CD1c-positive myeloid dendritic cell (primary cell): ENCODE measurements around the gene CBLB.
"Not testable (repeated sequence)": the region's sequence is repeated elsewhere in the genome, so short reads cannot be mapped to it uniquely, and the experiment has no call there.

Source experiments
- DNase-seq: peaks from one replicate; pipeline ENCODE4 v3.0.0-alpha.2; 2016; ENCODE audit errors: extremely low spot score

CBLB gene

GRCh38 chr3:105755121-105755886 lies 113.5 kb downstream of the CBLB start:
- DNase-seq, result no peak

DNA sequence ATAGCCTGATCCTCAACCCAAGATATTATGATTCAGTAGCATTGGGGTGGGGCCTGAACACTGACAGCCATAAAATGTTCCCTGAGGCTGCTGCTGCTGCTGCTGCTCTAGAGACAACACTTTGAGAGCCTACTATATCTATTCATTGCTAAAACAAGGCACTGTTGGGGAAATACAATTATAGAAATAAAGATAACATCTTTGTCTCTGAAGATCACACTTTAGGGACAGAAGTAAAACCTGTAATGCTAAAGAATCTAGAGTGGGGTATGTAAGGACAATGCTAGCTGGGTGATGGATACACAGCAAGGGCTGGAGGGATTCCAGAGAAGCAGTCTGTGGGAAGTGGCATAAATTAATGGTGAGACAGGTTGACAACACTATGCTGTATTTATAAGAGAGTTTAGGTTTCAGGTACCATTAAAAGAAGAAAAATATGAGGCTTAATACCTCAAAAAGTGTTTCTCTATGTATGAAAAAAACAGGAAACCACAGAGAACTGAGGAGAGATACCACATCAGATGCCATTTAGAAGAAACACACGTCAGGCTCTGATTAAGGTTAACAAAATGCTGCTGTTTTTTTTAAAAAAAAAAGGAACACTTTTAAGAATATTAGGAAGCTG lies 115.9 kb downstream of the CBLB start:
- DNase-seq, result peak; percentile 33

GRCh38 chr3:105747696-105748095 lies 121.1 kb downstream of the CBLB start:
- DNase-seq, result no peak

DNA sequence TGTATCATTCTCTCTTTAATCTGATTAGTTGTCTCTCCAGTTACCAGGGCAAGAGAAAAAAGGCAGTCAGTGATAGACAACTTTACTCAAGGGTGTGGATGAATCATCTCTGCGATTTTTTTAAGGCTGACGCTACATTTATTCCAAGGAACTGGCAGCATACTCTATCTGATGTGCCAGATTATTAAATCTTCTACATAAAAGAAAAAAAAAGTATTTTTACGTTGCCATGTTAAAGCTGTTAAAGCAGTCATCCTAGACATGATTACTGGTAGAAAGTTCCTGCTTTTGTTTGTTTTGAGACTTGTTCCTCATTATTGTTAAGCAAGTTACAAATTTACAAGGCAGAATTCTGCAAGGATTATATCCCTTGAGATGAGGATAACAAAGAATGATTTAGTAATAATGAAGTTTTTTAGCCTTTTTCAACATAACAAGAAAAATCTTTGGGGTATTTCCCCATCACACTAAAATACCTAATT lies 121.7 kb downstream of the CBLB start:
- peak; percentile 27 for DNase-seq

GRCh38 chr3:105746231-105746996 lies 122.4 kb downstream of the CBLB start:
- DNase-seq, result no peak

DNA sequence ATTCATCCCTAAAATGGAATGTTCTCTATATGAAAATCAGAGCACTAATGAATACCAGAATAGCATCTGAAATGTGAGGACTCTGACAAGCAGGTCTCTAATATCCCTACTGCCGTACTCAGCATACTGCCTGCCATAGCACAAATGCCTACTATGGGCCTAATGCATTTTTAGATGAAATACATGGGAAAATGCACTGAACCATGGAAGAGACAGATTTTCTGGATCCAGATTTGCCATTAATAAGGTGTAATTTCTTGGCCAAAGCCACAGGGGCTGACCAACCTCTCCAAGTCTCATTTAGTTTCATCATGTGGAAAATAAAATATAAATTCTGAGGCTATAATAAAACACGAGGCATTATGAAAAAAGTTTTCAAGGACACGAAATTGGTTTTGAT lies 123.8 kb downstream of the CBLB start:
- no peak for DNase-seq

DNA sequence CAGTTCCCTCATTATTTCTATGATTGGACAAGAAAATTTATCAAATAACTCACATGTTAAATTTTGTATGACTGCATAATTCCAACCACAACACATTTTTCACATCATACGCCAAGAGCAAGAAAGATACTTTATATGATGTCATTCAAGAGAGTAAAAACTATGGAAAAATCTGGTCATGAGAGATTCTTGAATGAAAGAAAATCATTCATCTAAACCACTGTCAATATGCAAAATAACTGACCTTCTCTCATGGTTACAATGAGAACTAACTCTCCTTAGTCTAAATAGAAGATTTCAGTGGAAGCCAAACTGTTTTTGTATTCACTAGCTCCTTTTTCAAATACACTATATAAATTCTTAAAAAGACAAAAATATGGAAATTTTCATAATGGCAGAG lies 124.6 kb downstream of the CBLB start:
- no peak for DNase-seq

DNA sequence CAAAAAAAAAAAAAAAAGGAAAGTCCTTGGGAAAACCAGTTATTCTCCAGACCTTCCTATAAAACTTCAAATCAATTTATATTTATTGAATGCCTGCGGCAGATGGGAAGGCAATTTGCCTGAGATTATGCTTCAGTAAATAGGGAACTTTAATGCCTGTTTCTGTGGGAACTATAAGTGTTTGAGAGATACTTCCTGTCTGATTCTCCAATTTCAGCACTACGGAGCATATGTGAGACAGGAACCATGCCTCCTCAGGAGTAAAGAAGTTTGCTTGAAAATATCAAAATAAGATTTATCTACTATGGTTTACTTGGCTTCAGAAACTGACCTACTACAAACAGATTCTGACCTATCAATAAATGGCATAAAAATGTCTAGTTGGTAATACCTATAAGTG lies 135.5 kb downstream of the CBLB start:
- DNase-seq, result peak; percentile 30

DNA sequence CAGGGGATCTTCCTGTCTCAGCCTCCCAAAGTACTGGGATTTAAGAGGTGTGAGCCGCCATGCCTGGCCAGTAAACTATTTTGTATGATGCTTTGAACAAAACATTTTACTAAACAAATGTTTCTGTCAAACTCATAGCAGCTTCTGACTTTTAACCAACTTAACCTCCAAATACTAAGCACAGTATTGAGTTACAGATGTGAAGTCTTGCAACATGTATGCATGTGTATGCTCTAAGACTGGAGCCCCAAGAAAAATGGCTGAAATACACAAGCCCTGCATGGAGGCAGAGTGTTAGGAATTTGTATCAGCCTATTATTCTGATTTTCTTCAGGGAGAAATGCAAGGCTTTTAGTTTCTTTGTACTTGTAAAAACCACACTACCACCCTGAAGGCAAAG lies 137.1 kb downstream of the CBLB start:
- no peak for DNase-seq

- peak; percentile 21 for DNase-seq
Measured at GRCh38 chr3:105730801-105731354, 137.9 kb downstream of the CBLB start.

GRCh38 chr3:105729667-105730066 lies 139.1 kb downstream of the CBLB start:
- DNase-seq, result no peak

DNA sequence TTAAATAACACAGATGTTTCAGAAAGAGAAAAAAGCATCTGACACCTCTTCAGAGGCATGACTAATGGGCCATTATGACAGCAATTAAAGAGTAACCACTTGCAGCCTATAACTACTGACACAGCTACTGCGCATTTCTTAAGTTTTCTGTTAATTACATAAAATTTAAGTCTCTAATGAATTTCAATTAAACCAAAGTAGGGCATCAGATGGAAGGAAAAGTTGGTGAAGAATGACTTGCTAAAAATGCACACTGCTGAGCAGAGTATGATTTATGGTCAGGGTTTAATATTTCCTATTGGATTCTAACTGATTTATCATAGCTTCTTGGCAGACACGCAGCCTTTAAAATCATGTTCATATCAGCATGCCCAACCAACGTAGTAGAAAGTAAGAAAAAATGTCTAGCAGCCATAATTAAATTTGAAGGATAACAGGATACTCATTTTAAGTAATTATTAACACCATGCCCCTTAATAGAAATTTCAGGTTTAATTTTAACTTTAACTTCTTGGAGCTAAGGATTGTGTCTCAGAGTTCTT lies 140.0 kb downstream of the CBLB start:
- DNase-seq, result no peak

DNA sequence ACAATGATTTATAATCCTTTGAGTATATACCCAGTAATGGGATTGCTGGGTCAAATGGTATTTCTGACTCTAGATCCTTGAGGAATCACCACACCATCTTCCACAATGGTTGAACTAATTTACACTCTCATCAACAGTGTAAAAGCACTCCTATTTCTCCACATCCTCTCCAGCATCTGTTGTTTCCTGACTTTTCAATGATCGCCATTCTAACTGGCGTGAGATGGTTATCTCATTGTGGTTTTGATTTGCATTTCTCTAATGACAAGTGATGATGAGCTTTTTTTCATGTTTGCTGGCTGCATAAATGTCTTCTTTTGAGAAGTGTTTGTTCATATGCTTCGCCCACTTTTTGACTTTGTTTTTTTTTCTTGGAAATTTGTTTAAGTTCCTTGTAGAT lies 141.8 kb downstream of the CBLB start:
- not testable (repeated sequence) for DNase-seq

DNA sequence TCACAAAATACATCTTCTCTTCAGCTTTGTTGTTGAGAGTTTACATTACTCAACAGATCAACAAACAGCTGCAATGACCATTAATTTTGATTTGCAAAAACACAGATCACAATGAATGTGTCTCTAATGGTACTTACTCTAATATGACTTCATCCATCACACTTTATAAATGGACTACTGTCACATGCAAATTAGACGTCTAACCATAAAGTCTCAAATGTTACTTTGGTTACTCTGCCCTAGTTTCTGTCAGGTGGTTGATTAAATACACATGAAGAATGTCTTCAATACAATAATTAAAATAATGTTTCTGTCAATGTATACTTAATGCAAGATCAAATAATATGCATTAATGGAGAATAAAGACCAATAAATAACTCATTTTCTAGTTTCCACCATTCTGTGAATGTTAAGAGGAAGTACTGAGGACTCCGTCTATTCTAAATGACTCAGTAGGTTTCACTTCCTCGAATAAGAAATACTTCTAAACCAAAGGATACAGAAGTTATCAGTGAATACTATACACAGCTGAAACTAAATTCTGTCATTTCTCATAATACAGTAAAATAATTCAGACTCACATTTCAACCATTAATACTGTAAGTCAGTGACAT lies 145.8 kb downstream of the CBLB start:
- peak; percentile 83 for DNase-seq

- no peak for DNase-seq
Measured at GRCh38 chr3:105719791-105720190, 149.0 kb downstream of the CBLB start.

GRCh38 chr3:105715372-105715771 lies 153.4 kb downstream of the CBLB start:
- no peak for DNase-seq

GRCh38 chr3:105714453-105714852 lies 154.4 kb downstream of the CBLB start:
- no peak for DNase-seq

DNA sequence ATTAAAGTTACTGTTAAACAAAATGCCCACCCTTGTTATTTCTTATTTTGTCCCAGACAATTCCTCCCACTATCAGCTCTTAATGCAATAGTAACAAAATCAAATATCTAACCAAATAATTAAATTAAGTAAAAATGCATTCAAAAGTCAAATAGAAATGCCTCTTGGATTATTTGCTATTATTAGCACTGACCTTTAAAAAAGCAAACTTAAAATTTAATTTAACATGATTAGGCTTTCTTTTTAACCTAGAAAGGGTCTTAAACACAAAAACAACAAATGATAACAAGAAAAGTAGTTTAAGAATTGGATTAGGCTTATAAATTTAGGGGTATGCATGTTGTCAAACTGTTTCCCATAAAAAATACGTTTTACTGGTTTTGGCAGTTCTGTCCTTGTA lies 159.8 kb downstream of the CBLB start:
- DNase-seq, result no peak

GRCh38 chr3:105707009-105707408 lies 161.8 kb downstream of the CBLB start:
- no peak for DNase-seq

DNA sequence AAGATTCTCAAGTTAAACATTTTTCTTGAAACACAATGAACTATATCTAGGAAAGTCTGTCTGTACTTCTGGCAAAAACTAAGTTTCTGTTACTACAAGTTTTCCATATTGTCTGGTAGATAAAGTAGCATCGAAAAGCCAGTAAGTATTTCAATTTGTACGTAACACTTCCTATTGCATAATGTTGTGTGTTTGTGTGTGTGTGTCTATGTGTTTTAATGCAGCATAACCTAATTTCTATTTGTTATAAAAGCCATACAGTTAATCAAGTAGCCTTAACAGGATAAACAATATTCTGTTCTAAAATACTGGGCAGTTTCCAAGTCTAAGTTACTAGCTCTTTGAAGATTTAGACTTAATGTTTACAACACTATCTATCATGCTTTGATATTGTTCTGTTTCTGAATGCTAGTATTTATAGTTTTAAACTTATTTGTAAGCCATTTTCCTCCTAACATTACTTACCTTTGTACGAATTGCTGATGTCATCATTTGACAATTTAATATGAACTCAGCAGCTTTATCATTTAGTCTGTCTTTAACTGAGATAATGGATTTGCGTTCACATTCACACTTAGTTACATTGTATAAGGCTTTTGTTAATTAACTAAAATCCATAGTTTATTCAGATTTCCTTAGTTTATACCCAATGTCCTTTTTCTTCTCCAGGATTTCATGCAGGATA lies 163.9 kb downstream of the CBLB start:
- no peak for DNase-seq

DNA sequence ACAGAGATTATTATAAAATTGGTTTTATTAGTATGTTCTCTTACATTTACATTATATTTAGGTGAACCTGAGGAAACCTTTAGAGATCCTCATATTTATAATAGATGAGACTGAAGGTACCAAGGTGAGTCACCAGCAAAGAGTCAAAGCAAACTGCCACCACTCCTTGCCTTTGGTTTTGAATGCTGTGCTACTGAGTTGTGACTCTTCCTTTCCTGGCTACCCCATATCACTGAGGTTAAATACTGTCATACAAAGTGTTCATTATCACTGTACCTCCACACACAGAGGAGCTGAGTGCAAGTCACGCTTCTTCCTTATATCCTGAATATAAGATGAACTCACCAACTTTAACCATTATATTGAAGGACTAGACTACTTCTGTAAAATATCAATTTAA lies 168.2 kb downstream of the CBLB start:
- DNase-seq, result no peak
